ENCODE measurements around the gene YBEY.

Gene YBEY

DNA sequence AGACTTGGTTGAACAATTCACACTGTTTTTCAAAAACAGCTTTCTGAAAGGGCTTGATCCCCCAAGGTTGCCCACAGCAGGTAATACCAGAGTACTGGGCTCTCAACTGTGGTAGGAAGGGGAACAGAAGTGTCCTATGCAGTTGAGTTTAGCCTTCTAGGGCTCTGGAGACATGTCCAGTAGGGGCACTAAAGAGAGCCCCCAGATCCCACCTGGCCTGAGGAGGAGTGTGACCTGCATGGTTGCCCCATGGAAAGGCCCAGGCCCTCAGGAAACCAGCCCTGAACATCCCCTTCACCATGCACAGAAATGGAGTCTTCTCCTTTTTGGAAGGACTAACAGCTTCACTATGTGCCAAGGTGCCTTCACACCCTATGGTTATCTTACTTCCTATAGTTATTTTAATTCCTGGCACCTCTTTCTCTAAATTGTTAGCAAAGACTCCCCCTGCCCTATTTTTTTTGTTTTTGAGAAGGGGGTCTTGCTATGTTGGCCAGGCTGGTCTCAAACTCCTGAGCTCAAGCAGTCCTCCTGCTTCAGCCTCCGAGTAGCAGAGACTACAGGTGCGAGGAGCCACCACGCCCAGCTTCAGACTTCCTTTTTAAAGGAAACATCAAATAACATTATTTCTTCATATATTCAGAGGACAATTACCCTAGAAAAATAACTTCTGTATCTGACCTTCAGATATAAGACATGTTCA, 40.8 kb upstream of the YBEY start:
- DNase-seq (ENCODE audit: low spot score): no peak
- TF ChIP-seq, protein P1, sequence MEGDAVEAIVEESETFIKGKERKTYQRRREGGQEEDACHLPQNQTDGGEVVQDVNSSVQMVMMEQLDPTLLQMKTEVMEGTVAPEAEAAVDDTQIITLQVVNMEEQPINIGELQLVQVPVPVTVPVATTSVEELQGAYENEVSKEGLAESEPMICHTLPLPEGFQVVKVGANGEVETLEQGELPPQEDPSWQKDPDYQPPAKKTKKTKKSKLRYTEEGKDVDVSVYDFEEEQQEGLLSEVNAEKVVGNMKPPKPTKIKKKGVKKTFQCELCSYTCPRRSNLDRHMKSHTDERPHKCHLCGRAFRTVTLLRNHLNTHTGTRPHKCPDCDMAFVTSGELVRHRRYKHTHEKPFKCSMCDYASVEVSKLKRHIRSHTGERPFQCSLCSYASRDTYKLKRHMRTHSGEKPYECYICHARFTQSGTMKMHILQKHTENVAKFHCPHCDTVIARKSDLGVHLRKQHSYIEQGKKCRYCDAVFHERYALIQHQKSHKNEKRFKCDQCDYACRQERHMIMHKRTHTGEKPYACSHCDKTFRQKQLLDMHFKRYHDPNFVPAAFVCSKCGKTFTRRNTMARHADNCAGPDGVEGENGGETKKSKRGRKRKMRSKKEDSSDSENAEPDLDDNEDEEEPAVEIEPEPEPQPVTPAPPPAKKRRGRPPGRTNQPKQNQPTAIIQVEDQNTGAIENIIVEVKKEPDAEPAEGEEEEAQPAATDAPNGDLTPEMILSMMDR (IDR thresholded peaks at IDR 0.05): no peak
- Histone ChIP-seq H3K4me3 (no peak overlapping the region), H3K27ac (no peak overlapping the region)

DNA sequence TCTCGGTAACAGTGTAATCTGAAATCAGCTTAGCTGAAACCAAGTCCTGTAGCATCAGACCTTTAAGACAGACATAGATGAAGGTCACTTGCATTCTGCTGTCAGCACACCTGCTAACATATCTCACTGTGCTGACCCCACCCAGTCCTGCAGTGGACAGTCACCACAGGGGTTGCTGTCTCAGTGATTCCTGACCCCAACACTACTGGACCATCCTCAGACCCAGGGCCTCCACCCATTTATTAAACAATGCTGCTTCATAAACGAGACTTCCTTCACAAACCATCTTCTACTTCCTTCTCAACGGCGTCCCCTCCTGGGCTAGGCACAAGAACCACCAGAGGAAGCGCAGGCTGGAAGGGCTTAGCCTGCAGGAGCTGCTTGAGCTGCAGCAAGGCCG, 39.8 kb upstream of the YBEY start:
- DNase-seq (ENCODE audit: low spot score): no peak
- H3K4me3 ChIP-seq: no peak overlapping the region
- TF ChIP-seq, protein P1 (IDR thresholded peaks at IDR 0.05): no peak
- H3K27ac ChIP-seq: no peak overlapping the region

DNA sequence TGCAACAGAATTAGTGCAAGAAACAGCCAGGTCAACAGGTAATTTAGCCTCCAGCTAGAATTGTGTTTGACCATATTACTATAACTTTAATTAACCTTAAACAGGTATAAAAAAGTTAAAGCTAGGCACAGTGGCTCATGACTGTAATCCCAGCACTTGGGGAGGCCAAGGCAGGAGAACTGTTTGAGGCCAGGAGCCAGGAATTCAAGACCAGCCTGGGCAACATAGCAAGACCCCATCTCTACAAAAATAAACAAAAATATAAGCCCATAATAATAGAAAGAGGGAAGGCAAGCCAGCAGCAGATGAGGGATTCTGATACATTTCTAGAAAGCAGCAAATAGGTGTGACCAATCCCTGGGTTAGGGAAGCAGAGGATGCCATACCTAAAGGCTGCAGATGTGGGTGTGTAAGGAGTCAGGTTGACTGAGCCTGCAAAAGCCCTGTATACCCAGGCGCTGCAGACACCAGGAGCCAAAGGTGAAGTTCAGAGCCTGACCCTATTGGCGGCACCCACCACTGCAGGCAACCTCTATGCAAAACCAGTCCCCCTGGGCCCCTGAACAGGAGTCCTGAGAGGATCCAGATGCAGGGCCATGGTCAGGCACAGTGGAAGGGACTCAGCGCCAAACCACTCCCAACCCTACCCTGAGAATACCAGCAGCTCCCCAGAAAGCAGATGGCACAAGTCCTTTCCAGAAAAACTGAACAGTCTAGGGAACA, 38.3 kb upstream of the YBEY start:
- Histone ChIP-seq H3K4me3 (no peak overlapping the region), H3K27ac (no peak overlapping the region)
- DNase-seq (ENCODE audit: low spot score): no peak
- TF ChIP-seq, protein P1 (IDR thresholded peaks at IDR 0.05): no peak

DNA sequence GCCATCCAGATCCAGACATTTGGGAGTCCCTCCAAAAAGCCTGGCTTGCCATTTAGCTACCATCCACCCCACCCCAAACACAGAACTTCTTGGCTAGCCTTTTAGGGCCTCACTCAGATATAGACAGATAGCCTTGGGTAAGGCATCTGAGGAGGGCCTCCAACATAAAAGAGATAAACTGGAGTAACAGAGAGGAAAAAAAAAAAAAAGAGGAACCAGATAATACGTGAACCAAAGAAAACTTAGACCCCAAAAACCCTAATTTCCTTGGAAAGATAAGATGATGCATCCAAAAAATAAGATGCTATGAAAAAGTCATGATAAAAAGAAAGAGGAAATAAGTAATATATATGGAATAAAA, 37.7 kb upstream of the YBEY start:
- Histone ChIP-seq H3K4me3 (no peak overlapping the region), H3K27ac (no peak overlapping the region)
- TF ChIP-seq, protein P1 (IDR thresholded peaks at IDR 0.05): no peak
- no peak for DNase-seq (ENCODE audit: low spot score)

DNA sequence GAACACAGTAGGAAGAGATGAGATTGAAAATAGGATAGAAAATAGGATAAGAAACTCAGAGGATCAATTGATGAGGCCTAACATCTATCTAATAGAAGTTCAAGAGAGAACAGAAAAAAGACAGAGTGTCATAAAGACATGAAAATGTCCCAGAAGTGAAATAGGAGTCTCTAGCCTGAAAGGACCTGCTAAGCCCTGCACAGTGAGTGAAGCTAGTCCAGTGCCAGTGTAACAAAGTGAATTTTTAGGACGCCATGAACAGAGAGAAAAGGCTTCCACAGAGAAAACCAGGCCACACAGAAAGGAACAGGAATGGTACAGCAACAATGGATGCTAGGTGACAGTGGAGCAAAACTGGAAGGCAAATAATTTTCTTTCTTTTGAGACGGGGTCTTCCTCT, 37.3 kb upstream of the YBEY start:
- H3K27ac ChIP-seq: no peak overlapping the region
- TF ChIP-seq, protein P1 (IDR thresholded peaks at IDR 0.05): no peak
- no peak for DNase-seq (ENCODE audit: low spot score)
- H3K4me3 ChIP-seq: no peak overlapping the region

DNA sequence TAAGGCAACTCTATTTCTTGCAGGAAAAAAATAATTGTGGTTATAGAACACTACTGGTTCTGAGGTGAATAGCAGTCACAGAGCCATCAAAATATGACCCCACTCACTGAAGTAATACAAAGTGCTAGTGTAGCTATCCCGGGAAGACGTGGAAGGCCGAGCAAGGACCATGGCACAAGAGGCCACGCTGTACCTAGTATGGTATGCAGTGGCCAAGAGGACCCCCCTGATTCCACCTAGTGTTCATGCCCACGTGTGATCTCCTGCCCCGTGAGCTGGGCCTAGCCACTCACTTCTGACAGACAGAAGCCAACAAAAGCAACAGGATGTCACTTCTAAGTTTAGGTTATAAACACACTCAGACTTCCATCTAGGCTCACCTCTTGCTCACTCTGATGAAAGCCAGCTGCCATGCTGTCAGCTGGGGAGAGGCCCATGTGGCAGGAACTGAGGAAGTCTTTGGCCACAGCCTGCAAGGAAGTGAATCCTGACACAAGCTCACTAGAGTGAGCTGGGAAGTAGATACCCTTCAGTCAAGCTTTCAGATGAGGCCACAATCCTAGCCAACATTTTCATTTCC, 35.9 kb upstream of the YBEY start:
- TF ChIP-seq, protein P1 (IDR thresholded peaks at IDR 0.05): no peak
- Histone ChIP-seq H3K27ac (no peak overlapping the region), H3K4me3 (no peak overlapping the region)
- no peak for DNase-seq (ENCODE audit: low spot score)

DNA sequence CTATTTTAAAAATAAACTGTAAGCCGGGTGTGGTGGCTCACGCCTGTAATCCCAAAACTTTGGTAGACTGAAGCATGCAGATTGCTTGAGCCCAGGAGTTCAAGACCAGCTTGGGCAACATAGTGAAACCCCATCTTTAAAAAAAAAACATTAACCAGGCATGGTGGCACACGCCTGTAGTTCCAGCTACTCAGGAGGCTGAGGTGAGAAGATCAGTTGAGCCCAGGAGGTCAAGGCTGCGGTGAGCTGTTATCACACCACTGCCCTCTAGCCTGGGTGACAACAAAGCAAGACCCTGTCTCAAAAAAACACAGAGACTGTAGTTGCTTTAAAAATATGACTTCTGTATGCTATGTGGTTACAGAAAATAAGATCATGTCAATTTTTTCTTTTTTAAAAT, 33.3 kb upstream of the YBEY start:
- DNase-seq (ENCODE audit: low spot score): no peak
- no peak overlapping the region for H3K4me3 ChIP-seq
- TF ChIP-seq, protein P1 (IDR thresholded peaks at IDR 0.05): no peak
- no peak overlapping the region for H3K27ac ChIP-seq

Data from coronary artery (tissue), 2 donors.